Activated CD8-positive, alpha-beta memory T cell treated with anti-CD3 and anti-CD28 coated beads, Interleukin-2, amount 50 U/mL, for 1 hour (primary cell): ENCODE results near the gene OLIG1.

Experiments
- DNase-seq: peaks from one replicate; pipeline ENCODE4 v3.0.0-alpha.2; 2020; ENCODE audit errors: extremely low read depth

The OLIG1 gene, protein sequence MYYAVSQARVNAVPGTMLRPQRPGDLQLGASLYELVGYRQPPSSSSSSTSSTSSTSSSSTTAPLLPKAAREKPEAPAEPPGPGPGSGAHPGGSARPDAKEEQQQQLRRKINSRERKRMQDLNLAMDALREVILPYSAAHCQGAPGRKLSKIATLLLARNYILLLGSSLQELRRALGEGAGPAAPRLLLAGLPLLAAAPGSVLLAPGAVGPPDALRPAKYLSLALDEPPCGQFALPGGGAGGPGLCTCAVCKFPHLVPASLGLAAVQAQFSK

GRCh38 chr21:33069994-33070743 is at the start of gene OLIG1:
Gene OLIG1, plus strand, starts transcription at chr21:33070141. Its CDS starts 106 bp downstream, at chr21:33070247.
- no peak for DNase-seq

DNA sequence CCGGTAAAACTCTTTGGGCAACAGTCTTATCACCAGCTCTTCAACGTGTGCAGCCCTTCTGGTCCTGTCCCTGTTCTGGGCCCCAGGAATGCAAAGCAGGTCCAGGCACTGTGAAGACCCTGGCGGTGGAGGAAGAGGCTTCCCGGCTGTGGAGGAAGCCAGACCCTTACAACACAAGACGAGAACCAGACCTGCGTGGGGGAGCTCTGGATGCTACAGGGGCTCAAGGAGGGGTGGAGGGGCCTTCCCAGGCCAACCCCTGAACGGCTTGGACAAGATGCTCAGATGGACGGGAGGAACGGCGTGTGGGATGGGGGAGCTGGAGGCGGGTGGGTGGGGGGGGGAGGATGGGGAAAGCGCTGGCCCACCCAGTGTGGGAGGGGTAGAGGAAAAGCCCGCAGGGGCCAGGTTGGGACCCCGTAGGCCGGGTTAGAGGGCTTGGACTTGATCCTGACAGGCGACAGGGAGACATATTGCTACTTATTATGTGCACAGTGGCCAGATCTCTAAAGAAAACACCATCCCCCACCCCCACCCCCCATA is 49.3 kb upstream of the OLIG1 start:
- DNase-seq: no peak

GRCh38 chr21:33021150-33021549 is 48.8 kb upstream of the OLIG1 start:
- DNase-seq: no peak

- no peak for DNase-seq
Measured at GRCh38 chr21:33021667-33022066, 48.3 kb upstream of the OLIG1 start.

GRCh38 chr21:33022489-33022827 is 47.5 kb upstream of the OLIG1 start:
- DNase-seq: no peak

DNA sequence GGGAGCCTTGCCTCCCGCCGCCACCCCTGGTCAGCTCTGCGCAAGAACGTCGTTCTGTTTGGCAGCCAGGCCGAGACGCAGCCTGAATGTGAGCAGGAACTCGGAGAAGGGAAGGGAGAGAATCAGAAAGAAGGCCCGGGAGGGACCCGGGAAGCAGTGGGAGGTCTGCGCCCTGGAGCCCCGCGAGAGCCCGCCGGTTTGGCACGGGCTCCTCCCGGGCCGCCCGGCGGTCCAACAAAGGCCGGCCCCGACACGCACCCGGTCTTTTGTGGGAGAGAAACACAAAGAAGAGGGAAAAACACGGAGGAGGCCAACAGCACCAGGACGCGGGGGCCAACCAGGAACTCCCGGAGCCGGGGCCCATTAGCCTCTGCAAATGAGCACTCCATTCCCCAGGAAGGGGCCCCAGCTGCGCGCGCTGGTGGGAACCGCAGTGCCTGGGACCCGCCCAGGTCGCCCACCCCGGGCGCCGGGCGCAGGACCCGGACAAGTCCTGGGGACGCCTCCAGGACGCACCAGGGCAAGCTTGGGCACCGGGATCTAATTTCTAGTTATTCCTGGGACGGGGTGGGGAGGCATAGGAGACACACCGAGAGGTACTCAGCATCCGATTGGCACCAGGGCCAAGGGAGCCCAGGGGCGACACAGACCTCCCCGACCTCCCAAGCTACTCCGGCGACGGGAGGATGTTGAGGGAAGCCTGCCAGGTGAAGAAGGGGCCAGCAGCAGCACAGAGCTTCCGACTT is 46.9 kb upstream of the OLIG1 start:
- no peak for DNase-seq

GRCh38 chr21:33023574-33024200 is 46.3 kb upstream of the OLIG1 start:
- DNase-seq: no peak

GRCh38 chr21:33024201-33025103 is 45.5 kb upstream of the OLIG1 start:
- DNase-seq: no peak

- no peak for DNase-seq
Measured at GRCh38 chr21:33025106-33025488, 44.8 kb upstream of the OLIG1 start.

DNA sequence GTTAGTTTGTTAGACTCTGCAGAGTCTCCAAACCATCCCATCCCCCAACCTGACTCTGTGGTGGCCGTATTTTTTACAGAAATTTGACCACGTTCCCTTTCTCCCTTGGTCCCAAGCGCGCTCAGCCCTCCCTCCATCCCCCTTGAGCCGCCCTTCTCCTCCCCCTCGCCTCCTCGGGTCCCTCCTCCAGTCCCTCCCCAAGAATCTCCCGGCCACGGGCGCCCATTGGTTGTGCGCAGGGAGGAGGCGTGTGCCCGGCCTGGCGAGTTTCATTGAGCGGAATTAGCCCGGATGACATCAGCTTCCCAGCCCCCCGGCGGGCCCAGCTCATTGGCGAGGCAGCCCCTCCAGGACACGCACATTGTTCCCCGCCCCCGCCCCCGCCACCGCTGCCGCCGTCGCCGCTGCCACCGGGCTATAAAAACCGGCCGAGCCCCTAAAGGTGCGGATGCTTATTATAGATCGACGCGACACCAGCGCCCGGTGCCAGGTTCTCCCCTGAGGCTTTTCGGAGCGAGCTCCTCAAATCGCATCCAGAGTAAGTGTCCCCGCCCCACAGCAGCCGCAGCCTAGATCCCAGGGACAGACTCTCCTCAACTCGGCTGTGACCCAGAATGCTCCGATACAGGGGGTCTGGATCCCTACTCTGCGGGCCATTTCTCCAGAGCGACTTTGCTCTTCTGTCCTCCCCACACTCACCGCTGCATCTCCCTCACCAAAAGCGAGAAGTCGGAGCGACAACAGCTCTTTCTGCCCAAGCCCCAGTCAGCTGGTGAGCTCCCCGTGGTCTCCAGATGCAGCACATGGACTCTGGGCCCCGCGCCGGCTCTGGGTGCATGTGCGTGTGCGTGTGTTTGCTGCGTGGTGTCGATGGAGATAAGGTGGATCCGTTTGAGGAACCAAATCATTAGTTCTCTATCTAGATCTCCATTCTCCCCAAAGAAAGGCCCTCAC is 44.2 kb upstream of the OLIG1 start, which contains the start of gene OLIG2:
TSS of gene OLIG2 (plus strand) at position 447 of the 954 bp plus-strand sequence. CDS start 928 bp downstream, outside the sequence.
- no peak for DNase-seq

GRCh38 chr21:33026443-33026858 is 43.5 kb upstream of the OLIG1 start:
- DNase-seq: no peak

DNA sequence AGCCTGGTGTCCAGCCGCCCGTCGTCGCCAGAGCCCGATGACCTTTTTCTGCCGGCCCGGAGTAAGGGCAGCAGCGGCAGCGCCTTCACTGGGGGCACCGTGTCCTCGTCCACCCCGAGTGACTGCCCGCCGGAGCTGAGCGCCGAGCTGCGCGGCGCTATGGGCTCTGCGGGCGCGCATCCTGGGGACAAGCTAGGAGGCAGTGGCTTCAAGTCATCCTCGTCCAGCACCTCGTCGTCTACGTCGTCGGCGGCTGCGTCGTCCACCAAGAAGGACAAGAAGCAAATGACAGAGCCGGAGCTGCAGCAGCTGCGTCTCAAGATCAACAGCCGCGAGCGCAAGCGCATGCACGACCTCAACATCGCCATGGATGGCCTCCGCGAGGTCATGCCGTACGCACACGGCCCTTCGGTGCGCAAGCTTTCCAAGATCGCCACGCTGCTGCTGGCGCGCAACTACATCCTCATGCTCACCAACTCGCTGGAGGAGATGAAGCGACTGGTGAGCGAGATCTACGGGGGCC is 43.0 kb upstream of the OLIG1 start:
- no peak for DNase-seq

DNA sequence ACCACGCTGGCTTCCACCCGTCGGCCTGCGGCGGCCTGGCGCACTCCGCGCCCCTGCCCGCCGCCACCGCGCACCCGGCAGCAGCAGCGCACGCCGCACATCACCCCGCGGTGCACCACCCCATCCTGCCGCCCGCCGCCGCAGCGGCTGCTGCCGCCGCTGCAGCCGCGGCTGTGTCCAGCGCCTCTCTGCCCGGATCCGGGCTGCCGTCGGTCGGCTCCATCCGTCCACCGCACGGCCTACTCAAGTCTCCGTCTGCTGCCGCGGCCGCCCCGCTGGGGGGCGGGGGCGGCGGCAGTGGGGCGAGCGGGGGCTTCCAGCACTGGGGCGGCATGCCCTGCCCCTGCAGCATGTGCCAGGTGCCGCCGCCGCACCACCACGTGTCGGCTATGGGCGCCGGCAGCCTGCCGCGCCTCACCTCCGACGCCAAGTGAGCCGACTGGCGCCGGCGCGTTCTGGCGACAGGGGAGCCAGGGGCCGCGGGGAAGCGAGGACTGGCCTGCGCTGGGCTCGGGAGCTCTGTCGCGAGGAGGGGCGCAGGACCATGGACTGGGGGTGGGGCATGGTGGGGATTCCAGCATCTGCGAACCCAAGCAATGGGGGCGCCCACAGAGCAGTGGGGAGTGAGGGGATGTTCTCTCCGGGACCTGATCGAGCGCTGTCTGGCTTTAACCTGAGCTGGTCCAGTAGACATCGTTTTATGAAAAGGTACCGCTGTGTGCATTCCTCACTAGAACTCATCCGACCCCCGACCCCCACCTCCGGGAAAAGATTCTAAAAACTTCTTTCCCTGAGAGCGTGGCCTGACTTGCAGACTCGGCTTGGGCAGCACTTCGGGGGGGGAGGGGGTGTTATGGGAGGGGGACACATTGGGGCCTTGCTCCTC is 42.3 kb upstream of the OLIG1 start:
- no peak for DNase-seq

DNA sequence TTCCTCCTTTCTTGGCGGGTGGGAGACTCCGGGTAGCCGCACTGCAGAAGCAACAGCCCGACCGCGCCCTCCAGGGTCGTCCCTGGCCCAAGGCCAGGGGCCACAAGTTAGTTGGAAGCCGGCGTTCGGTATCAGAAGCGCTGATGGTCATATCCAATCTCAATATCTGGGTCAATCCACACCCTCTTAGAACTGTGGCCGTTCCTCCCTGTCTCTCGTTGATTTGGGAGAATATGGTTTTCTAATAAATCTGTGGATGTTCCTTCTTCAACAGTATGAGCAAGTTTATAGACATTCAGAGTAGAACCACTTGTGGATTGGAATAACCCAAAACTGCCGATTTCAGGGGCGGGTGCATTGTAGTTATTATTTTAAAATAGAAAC is 41.7 kb upstream of the OLIG1 start:
- no peak for DNase-seq

DNA sequence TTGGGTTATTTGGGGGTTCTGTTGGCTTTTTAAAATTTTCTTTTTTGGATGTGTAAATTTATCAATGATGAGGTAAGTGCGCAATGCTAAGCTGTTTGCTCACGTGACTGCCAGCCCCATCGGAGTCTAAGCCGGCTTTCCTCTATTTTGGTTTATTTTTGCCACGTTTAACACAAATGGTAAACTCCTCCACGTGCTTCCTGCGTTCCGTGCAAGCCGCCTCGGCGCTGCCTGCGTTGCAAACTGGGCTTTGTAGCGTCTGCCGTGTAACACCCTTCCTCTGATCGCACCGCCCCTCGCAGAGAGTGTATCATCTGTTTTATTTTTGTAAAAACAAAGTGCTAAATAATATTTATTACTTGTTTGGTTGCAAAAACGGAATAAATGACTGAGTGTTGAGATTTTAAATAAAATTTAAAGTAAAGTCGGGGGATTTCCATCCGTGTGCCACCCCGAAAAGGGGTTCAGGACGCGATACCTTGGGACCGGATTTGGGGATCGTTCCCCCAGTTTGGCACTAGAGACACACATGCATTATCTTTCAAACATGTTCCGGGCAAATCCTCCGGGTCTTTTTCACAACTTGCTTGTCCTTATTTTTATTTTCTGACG is 41.1 kb upstream of the OLIG1 start:
- DNase-seq: no peak

GRCh38 chr21:33029385-33029921 is 40.5 kb upstream of the OLIG1 start:
- no peak for DNase-seq

GRCh38 chr21:33029975-33030461 is 39.9 kb upstream of the OLIG1 start:
- DNase-seq: no peak

DNA sequence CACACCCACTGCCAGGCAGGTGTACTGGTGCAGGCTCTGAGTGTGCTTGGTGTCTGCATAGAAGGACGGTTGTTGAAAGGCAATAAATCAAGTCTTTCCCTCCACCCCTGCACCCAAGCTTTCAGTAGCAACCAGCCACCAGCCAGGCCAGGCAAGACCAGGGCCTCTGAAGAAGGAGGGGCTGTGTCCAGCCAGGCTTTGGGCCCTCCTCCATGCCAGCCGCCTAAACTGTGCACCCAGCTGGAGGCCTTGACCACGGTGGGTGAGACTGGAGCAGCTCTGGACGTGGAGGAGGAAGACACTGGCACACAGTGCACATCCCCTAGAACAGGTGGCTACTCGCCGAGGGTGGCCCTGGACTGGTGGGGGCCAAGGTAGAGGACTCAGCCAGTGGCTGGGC is 39.3 kb upstream of the OLIG1 start:
- no peak for DNase-seq
